Heart left ventricle (tissue), 16 donors: Measurements from ENCODE around the gene OPRL1. TPM values are rescaled to one million over a fixed set of nuclear protein-coding genes. Genes with fewer than 3 reads are reported as not detected.

Source experiments
- ATAC-seq, 4 donors: fragments of 200-7000 bp; cut with Tn5 transposase; one replicate each; pipeline ENCODE4 v1.9.1; 2020 to 2022; ENCODE audit warnings: moderate library complexity in 4 of 4, mild to moderate bottlenecking in 3 of 4, moderate number of reproducible peaks in 1 of 4
- DNase-seq, 5 donors: peaks; one replicate each; pipeline ENCODE4 v3.0.0-alpha.2; 2020
- H3K27ac ChIP-seq, 12 donors: fragments of 200-600 bp; sonication (generic) in 4 of 12; one replicate each; pipeline versions ENCODE4 v1.5.0 to v1.8.0; 2016 to 2022; ENCODE audit warnings: mild to moderate bottlenecking in 2 of 12
- H3K27me3 ChIP-seq, 9 donors: fragments of 200-600 bp; sonication (generic) in 2 of 9; one replicate each; pipeline versions ENCODE4 v1.5.1 to v1.8.0; 2016 to 2022; ENCODE audit warnings: mild to moderate bottlenecking in 3 of 9
- H3K36me3 ChIP-seq, 9 donors: fragments of 200-600 bp; sonication (generic) in 2 of 9; one replicate each; pipeline versions ENCODE4 v1.5.0 to v1.8.0; 2018 to 2022; ENCODE audit warnings: mild to moderate bottlenecking in 2 of 9
- H3K4me1 ChIP-seq, 12 donors: fragments of 200-600 bp; sonication (generic) in 4 of 12; one replicate each; pipeline versions ENCODE4 v1.5.0 to v1.8.0; 2016 to 2022; ENCODE audit warnings: mild to moderate bottlenecking in 3 of 12
- H3K4me3 ChIP-seq, 12 donors: fragments of 200-600 bp; sonication (generic) in 4 of 12; one replicate each; pipeline versions ENCODE4 v1.5.0 to v1.8.0; 2017 to 2022; ENCODE audit warnings: mild to moderate bottlenecking in 9 of 12, moderate library complexity in 4 of 12
- H3K9me3 ChIP-seq, 12 donors: fragments of 200-600 bp; sonication (generic) in 4 of 12; one replicate each; pipeline versions ENCODE4 v1.5.0 to v1.8.0; 2016 to 2022; ENCODE audit warnings: mild to moderate bottlenecking in 1 of 12
- CTCF ChIP-seq, 12 donors: fragments of 200-600 bp; sonication (generic) in 4 of 12; IDR thresholded peaks; one replicate each; pipeline versions ENCODE4 v1.5.0 to v1.8.0; 2018 to 2022; ENCODE audit warnings: antibody characterized with exemption in 12 of 12, mild to moderate bottlenecking in 5 of 12
- POLR2A ChIP-seq, 2 donors: fragments of 450-650 bp; IDR thresholded peaks; one replicate each; pipeline ENCODE4 v1.6.1; 2017; ENCODE audit warnings: antibody characterized with exemption in 2 of 2, mild to moderate bottlenecking in 2 of 2, moderate library complexity in 2 of 2
- WGBS, 4 donors: extraction: QIAGEN DNeasy Blood & Tissue Kit in 2 of 4; methylation state at CpG; one replicate each; pipeline versions ENCODE4 v1.1.5 to v1.1.7; 2013 to 2018; 5-methylcytosine and 5-hydroxymethylcytosine counted together
- intact Hi-C, 10 donors: fragments of 100-400 bp; cut with DNase I; formaldehyde crosslinking; loops; one replicate each; pipeline versions ENCODE4 v1.11.1 to v1.14.2; 2022
- polyA plus RNA-seq, 2 donors: library from polyadenylated mRNA; stranded (reverse); fragments of 200-250 nt; gene quantifications; one replicate each; pipeline ENCODE4 v1.2.3, GENCODE V29; 2013
- total RNA-seq, 9 donors: library from RNA; depleted of rRNA in 2 of 9; stranded (reverse); fragments of >200 nt in 2 of 9; fragmentation: NEBNext Ultra II Directional in 3 of 9; extraction: Animal tissue kit (Norgen Biotek cat#: 25700) in 3 of 9; gene quantifications; one replicate each; pipeline versions ENCODE4 v1.1.0 to v1.2.4, GENCODE V29; 2016 to 2023
- donor health status: ischemic (EF 13 %, LVEDD 7.1; RV severe dilation, severe dysfunction).
- donor health status: healthy with polysubstance abuse.
- donor health status: DM: no; HTN: yes; CAD: no.
- donor health status: DM: no; HTN: no; CAD: no.
- donor health status: ischemic (EF 25% LVEDD 6.9; RV normal size, moderate dysfunction).
- donor health status: ischemic (EF 25% LVEDD 5.7; RV mildly dilated, moderate dysfunction).
- donor health status: healthy.
- donor health status: DM: yes; HTN: yes; CAD: no.
- donor health status: ischemic (EF 35%, LVEDD 5.7; RV mildly dilated, moderate dysfunction).
- donor health status: nonischemic (EF 11% LVEDD 7.7; RV severe dilation, severe dysfunction).
- donor health status: DM: yes; HTN: yes; CAD: no.
- donor health status: PGD.
- donor health status: ischemic (EF 29% LVEDD 5.4; RV normal size, mild dysfunction).
- donor health status: nonischemic (EF 23%, LVEDD 6.1; RV moderate dilation, normal function).

The OPRL1 gene
- total and polyA plus RNA-seq, 11 donors: 0.18 to 1.9 (median 0.54) TPM

GRCh38 chr20:64091340-64091739, 11.5 kb downstream of the OPRL1 start:
- Histone ChIP-seq H3K4me3 (no peak overlapping the region), H3K27ac (no peak overlapping the region), H3K27me3 (peaks cover 0 to 14% (median 0%) of the 10 kb centered on the region in 9 donors), H3K4me1 (no peaks in the 10 kb centered on the region), H3K9me3 (no peaks in the 10 kb centered on the region), H3K36me3 (no peaks in the 10 kb centered on the region)
- DNase-seq (no peak), ATAC-seq (no peak)
- WGBS, 4 donors: 74 to 83% (median 80%) methylated on average over 18 to 19 of the region's 19 CpGs
- TF ChIP-seq CTCF (IDR thresholded peaks at IDR 0.05): no peak
- TF ChIP-seq POLR2A (IDR thresholded peaks at IDR 0.05): no peak
- intact Hi-C loops: no loop called here

GRCh38 chr20:64091770-64092169, 11.9 kb downstream of the OPRL1 start:
- Histone ChIP-seq H3K27me3 (peaks cover 0 to 15% (median 0%) of the 10 kb centered on the region in 9 donors), H3K4me1 (no peaks in the 10 kb centered on the region), H3K36me3 (no peaks in the 10 kb centered on the region), H3K9me3 (no peaks in the 10 kb centered on the region), H3K27ac (no peak overlapping the region), H3K4me3 (no peak overlapping the region)
- no peak for ATAC-seq
- 16 to 29% (median 24%) methylated on average over 10 to 16 of the region's 16 CpGs for WGBS, 4 donors
- intact Hi-C loops: no loop called here
- DNase-seq: no peak
- TF ChIP-seq CTCF (IDR thresholded peaks at IDR 0.05): no peak
- TF ChIP-seq POLR2A (IDR thresholded peaks at IDR 0.05): no peak

GRCh38 chr20:64092258-64093012, 12.6 kb downstream of the OPRL1 start:
- Histone ChIP-seq H3K36me3 (no peaks in the 10 kb centered on the region), H3K9me3 (no peaks in the 10 kb centered on the region), H3K27ac (no peak overlapping the region), H3K4me1 (no peaks in the 10 kb centered on the region), H3K4me3 (no peak overlapping the region), H3K27me3 (peaks cover 0 to 15% (median 0%) of the 10 kb centered on the region in 9 donors)
- intact Hi-C loops: no loop called here
- TF ChIP-seq CTCF (IDR thresholded peaks at IDR 0.05) (no peak), POLR2A (IDR thresholded peaks at IDR 0.05) (no peak)
- ATAC-seq (peak in 2 of 4 donors; percentile 33 to 35), DNase-seq (no peak)
- 42 to 54% (median 49%) methylated on average over 24 to 27 of the region's 27 CpGs for WGBS, 4 donors

- H3K27ac ChIP-seq: no peak overlapping the region
- H3K36me3 ChIP-seq: no peaks in the 10 kb centered on the region
- WGBS, 4 donors: 28 to 51% (median 40%) methylated on average over 6 to 9 of the region's 9 CpGs
- no peak overlapping the region for H3K4me3 ChIP-seq
- ATAC-seq (peak in 2 of 4 donors; percentile 11 to 20), DNase-seq (no peak)
- no peaks in the 10 kb centered on the region for H3K4me1 ChIP-seq
- H3K27me3 ChIP-seq: peaks cover 0 to 11% (median 0%) of the 10 kb centered on the region in 9 donors
- intact Hi-C loops: no loop called here
- TF ChIP-seq CTCF (IDR thresholded peaks at IDR 0.05): no peak
- no peak for TF ChIP-seq POLR2A (IDR thresholded peaks at IDR 0.05)
- H3K9me3 ChIP-seq: no peaks in the 10 kb centered on the region
Measured at GRCh38 chr20:64093013-64093503, 13.2 kb downstream of the OPRL1 start.
